HepG2 (cell line): ENCODE measurements around the gene LEPR. TPM values are rescaled to one million over a fixed set of nuclear protein-coding genes. Genes with fewer than 3 reads are reported as not detected.

ENCODE experiments used
- ASH2L ChIP-seq: fragments of 300-600, 200-600 bp; sonication (generic); IDR thresholded peaks from 2 replicates; pipeline ENCODE4 v1.7.0; 2017; ENCODE audit warnings: low read depth, mild to moderate bottlenecking, moderate library complexity, mixed read lengths, low read length; ENCODE audit not compliant: insufficient read length
- ESRRA ChIP-seq: sonication (generic); formaldehyde crosslinking; IDR thresholded peaks from 2 replicates; pipeline ENCODE4 v1.5.1; 2020; ENCODE audit warnings: mild to moderate bottlenecking, low read depth, missing genetic modification reagents
- MEIS1 ChIP-seq: sonication (generic); formaldehyde crosslinking; IDR thresholded peaks from 2 replicates; pipeline ENCODE4 v1.9.0; 2021; ENCODE audit warnings: mild to moderate bottlenecking, missing genetic modification reagents, moderate library complexity, borderline replicate concordance
- NFATC3 ChIP-seq: sonication (generic); formaldehyde crosslinking; IDR thresholded peaks from 2 replicates; pipeline ENCODE4 v1.5.1; 2020; ENCODE audit warnings: mild to moderate bottlenecking, missing genetic modification reagents
- PAWR ChIP-seq: sonication (generic); formaldehyde crosslinking; IDR thresholded peaks from 2 replicates; pipeline ENCODE4 v1.4.0; 2020; ENCODE audit warnings: missing genetic modification reagents, mild to moderate bottlenecking, borderline replicate concordance
- POGZ ChIP-seq: sonication (generic); formaldehyde crosslinking; IDR thresholded peaks from 2 replicates; pipeline ENCODE4 v1.4.0; 2020; ENCODE audit warnings: mild to moderate bottlenecking, missing genetic modification reagents
- SCMH1 ChIP-seq: sonication (generic); formaldehyde crosslinking; IDR thresholded peaks from 2 replicates; pipeline ENCODE4 v1.9.0; 2021; ENCODE audit warnings: missing genetic modification reagents, mild to moderate bottlenecking, borderline replicate concordance
- SIX4 ChIP-seq: sonication (generic); formaldehyde crosslinking; IDR thresholded peaks from 2 replicates; pipeline ENCODE4 v1.4.0; 2020; ENCODE audit warnings: missing genetic modification reagents
- TCF7 ChIP-seq: sonication (generic); IDR thresholded peaks from 2 replicates; pipeline ENCODE4 v1.6.1; 2016; ENCODE audit warnings: antibody characterized with exemption, low read depth
- TERF1 ChIP-seq: sonication (generic); formaldehyde crosslinking; IDR thresholded peaks from 2 replicates; pipeline ENCODE4 v1.8.0; 2022; ENCODE audit warnings: mild to moderate bottlenecking, missing genetic modification reagents, moderate library complexity
- TGIF2 ChIP-seq: IDR thresholded peaks from 2 replicates; pipeline ENCODE4 v1.6.1; 2016; ENCODE audit warnings: control low read depth, missing compliant biosample characterization
- ZBTB21 ChIP-seq: sonication (generic); formaldehyde crosslinking; IDR thresholded peaks from 2 replicates; pipeline ENCODE4 v1.4.0; 2020; ENCODE audit warnings: missing genetic modification reagents
- ZNF207 ChIP-seq: fragments of 450-650 bp; IDR thresholded peaks from 2 replicates; pipeline ENCODE4 v1.6.1; 2016; ENCODE audit warnings: antibody characterized with exemption, borderline replicate concordance
- ZNF646 ChIP-seq: sonication (generic); formaldehyde crosslinking; IDR thresholded peaks from 2 replicates; pipeline ENCODE4 v1.9.0; 2021; ENCODE audit warnings: mild to moderate bottlenecking, missing genetic modification reagents
- ZNF713 ChIP-seq: sonication (generic); formaldehyde crosslinking; IDR thresholded peaks from 2 replicates; pipeline ENCODE4 v1.4.0; 2020; ENCODE audit warnings: mild to moderate bottlenecking, missing genetic modification reagents
- ZNF761 ChIP-seq: sonication (generic); formaldehyde crosslinking; conservative IDR thresholded peaks from 2 replicates; pipeline ENCODE4 v1.4.0; 2020; ENCODE audit warnings: mild to moderate bottlenecking, missing genetic modification reagents
- polyA plus RNA-seq, 8 experiments: library from polyadenylated mRNA; depleted of rRNA in 3 of 8; stranded (reverse) in 7 of 8; unstranded in 1 of 8; fragments of >200 nt; fragmentation: Illumina TruSeq in 4 of 8; extraction: Trizol in 4 of 8; gene quantifications; 2 replicates each; pipeline versions ENCODE4 v1.2.1 to v1.2.3, GENCODE V29; 2011 to 2016; ENCODE audit warnings: low read depth in 4 of 8, missing spikeins in 1 of 8, mixed read lengths in 1 of 8; ENCODE audit not compliant: insufficient read depth in 1 of 8
- total RNA-seq, 5 experiments: library from RNA; depleted of rRNA; stranded (reverse); fragments of >200 nt; fragmentation: Illumina TruSeq; extraction: Trizol; gene quantifications; 2 replicates each; pipeline ENCODE4 v1.2.3, GENCODE V29; 2016; ENCODE audit warnings: low read depth in 1 of 5

The LEPR gene
- total and polyA plus RNA-seq, 2 of the 13 experiments (the other 11 are each of a cell fraction or from before 2014, with no cell fraction given): 0.60 to 1.7 TPM

GRCh38 chr1:65419681-65420589 lies 533 bp upstream of the LEPR start (continued):
- TF ChIP-seq POGZ (CRISPR knock-in tag): no peak
- 0 out of 2 replicates have a peak, but pooled peaks have one; percentile 71 for TF ChIP-seq PAWR (CRISPR knock-in tag)
- TF ChIP-seq ASH2L: peak; percentile 13
- TF ChIP-seq ZBTB21 (CRISPR knock-in tag): no peak
- no peak for TF ChIP-seq NFATC3 (CRISPR knock-in tag)
- TF ChIP-seq ZNF713: no peak
- TF ChIP-seq SCMH1 (CRISPR knock-in tag): no peak
- 0 out of 2 replicates have a peak, but pooled peaks have one; percentile 30 for TF ChIP-seq MEIS1 (CRISPR knock-in tag)
- TF ChIP-seq ZNF761 (CRISPR knock-in tag): 0 out of 2 replicates have a peak, but pooled peaks have one; percentile 48
- TF ChIP-seq TGIF2: peak; percentile 43; the same call in 1 of the 2 replicates
- no peak for TF ChIP-seq SIX4 (CRISPR knock-in tag)
- no peak for TF ChIP-seq ZNF646 (CRISPR knock-in tag)
- TF ChIP-seq TCF7: no peak
- no peak for TF ChIP-seq ESRRA (CRISPR knock-in tag)
- no peak for TF ChIP-seq TERF1 (CRISPR knock-in tag)
- no peak for TF ChIP-seq ZNF207
